Calu3 (cell line): ENCODE results near the gene CTDP1. TPM values are rescaled to one million over a fixed set of nuclear protein-coding genes. Genes with fewer than 3 reads are reported as not detected.

ENCODE experiments used
- BruUV-seq: library from RNA; stranded (reverse); fragments of 400-500 nt; replicated peaks from 2 replicates; lab custom pipeline; 2021; lab: Mats Ljungman, UMichigan
- CTCF ChIA-PET: fragments of 300-600 bp; sonication (Branson Sonifier 250); formaldehyde crosslinking; loops from one replicate; lab custom pipeline; 2022; ENCODE audit warnings: antibody characterized with exemption; lab: Charles Lee
- DNase-seq: peaks from one replicate; pipeline ENCODE4 v3.0.0; 2022
- H3K27ac Mint-ChIP-seq: one replicate; pipeline ENCODE4 v1.8.0; 2022; ENCODE audit warnings: mixed read lengths; ENCODE audit not compliant: unreplicated experiment
- H3K27me3 Mint-ChIP-seq: one replicate; pipeline ENCODE4 v1.8.0; 2022; ENCODE audit warnings: mixed read lengths; ENCODE audit not compliant: unreplicated experiment
- H3K36me3 Mint-ChIP-seq: one replicate; pipeline ENCODE4 v1.8.0; 2022; ENCODE audit warnings: mild to moderate bottlenecking, moderate library complexity, mixed read lengths; ENCODE audit not compliant: insufficient read depth, unreplicated experiment
- H3K4me1 Mint-ChIP-seq: one replicate; pipeline ENCODE4 v1.8.0; 2022; ENCODE audit warnings: mild to moderate bottlenecking, low read depth, mixed read lengths; ENCODE audit not compliant: unreplicated experiment
- H3K4me3 Mint-ChIP-seq: one replicate; pipeline ENCODE4 v1.8.0; 2022; ENCODE audit warnings: mild to moderate bottlenecking, low read depth, moderate library complexity, mixed read lengths; ENCODE audit not compliant: unreplicated experiment
- H3K9me3 Mint-ChIP-seq: one replicate; pipeline ENCODE4 v1.8.0; 2022; ENCODE audit warnings: low read depth, mixed read lengths; ENCODE audit not compliant: unreplicated experiment
- intact Hi-C: fragments of 100-400 bp; cut with micrococcal nuclease; formaldehyde crosslinking; loops from one replicate; pipeline ENCODE4 v1.10.0; 2022; ENCODE audit not compliant: unreplicated experiment
- total RNA-seq: library from RNA; stranded (reverse); gene quantifications from 2 replicates; pipeline ENCODE4 v1.2.3, GENCODE V29; 2022
- TF ChIP-seq, protein P1 (sequence below): fragments of 200-600 bp; IDR thresholded peaks from one replicate; pipeline ENCODE4 v1.8.0; 2022; ENCODE audit warnings: antibody characterized with exemption; ENCODE audit not compliant: unreplicated experiment

The CTDP1 gene
- total RNA-seq, 1 experiment from 2014 or later, result 15.6 TPM

DNA sequence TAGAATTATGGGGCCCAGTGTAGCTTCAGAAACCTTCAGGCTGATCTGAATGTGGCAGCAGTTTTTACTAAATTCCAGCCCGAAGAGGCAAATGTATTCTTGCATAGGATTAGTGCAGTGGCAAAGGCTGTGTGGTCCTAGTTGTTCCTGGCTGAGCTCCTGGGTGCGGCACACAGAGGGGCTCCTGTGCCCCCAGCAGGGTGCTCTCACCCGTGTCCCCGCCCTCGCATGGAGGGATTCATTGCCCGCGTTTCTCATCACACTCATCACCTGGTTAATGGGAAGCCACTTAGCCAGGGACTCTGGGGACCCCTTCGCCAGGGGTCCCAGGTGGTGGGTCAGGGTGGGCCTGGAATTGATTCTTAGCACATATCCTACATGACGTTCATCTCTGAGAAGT, 122.0 kb downstream of the CTDP1 start:
- H3K4me3 Mint-ChIP-seq, result no peak overlapping the region
- no peak overlapping the region for H3K27ac Mint-ChIP-seq
- no peaks in the 10 kb centered on the region for H3K4me1 Mint-ChIP-seq
- DNase-seq, result no peak
- TF ChIP-seq, protein P1, sequence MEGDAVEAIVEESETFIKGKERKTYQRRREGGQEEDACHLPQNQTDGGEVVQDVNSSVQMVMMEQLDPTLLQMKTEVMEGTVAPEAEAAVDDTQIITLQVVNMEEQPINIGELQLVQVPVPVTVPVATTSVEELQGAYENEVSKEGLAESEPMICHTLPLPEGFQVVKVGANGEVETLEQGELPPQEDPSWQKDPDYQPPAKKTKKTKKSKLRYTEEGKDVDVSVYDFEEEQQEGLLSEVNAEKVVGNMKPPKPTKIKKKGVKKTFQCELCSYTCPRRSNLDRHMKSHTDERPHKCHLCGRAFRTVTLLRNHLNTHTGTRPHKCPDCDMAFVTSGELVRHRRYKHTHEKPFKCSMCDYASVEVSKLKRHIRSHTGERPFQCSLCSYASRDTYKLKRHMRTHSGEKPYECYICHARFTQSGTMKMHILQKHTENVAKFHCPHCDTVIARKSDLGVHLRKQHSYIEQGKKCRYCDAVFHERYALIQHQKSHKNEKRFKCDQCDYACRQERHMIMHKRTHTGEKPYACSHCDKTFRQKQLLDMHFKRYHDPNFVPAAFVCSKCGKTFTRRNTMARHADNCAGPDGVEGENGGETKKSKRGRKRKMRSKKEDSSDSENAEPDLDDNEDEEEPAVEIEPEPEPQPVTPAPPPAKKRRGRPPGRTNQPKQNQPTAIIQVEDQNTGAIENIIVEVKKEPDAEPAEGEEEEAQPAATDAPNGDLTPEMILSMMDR, result no peak
- no peaks in the 10 kb centered on the region for H3K36me3 Mint-ChIP-seq
- H3K27me3 Mint-ChIP-seq, result peaks cover 14% of the 10 kb centered on the region
- BruUV-seq, result no TSS peak
- intact Hi-C loops, result no loop called here
- H3K9me3 Mint-ChIP-seq, result peaks cover 4% of the 10 kb centered on the region
- CTCF ChIA-PET, result no interaction called here

GRCh38 chr18:79802298-79802697, 122.7 kb downstream of the CTDP1 start:
- H3K27me3 Mint-ChIP-seq, result peaks cover 7% of the 10 kb centered on the region
- no peak for DNase-seq
- H3K27ac Mint-ChIP-seq, result no peak overlapping the region
- H3K4me1 Mint-ChIP-seq, result no peaks in the 10 kb centered on the region
- BruUV-seq, result no TSS peak
- CTCF ChIA-PET, result no interaction called here
- no peaks in the 10 kb centered on the region for H3K36me3 Mint-ChIP-seq
- peaks cover 2% of the 10 kb centered on the region for H3K9me3 Mint-ChIP-seq
- intact Hi-C loops, result no loop called here
- TF ChIP-seq, protein P1, result no peak
- H3K4me3 Mint-ChIP-seq, result no peak overlapping the region

GRCh38 chr18:79803611-79804051, 124.0 kb downstream of the CTDP1 start:
- Mint-ChIP-seq H3K9me3 (no peaks in the 10 kb centered on the region), H3K27ac (no peak overlapping the region), H3K4me3 (no peak overlapping the region), H3K4me1 (no peaks in the 10 kb centered on the region), H3K27me3 (no peaks in the 10 kb centered on the region), H3K36me3 (no peaks in the 10 kb centered on the region)
- TF ChIP-seq, protein P1, result no peak
- no peak for DNase-seq
- CTCF ChIA-PET, result no interaction called here
- intact Hi-C loops, result no loop called here
- BruUV-seq, result no TSS peak

Other genes with a start within 250 kb of the CTDP1 start
- not detected in 2 replicates for gene KCNG2, start 118.1 kb downstream of the CTDP1 start, total RNA-seq